Large intestine (tissue), 3 donors: Measurements from ENCODE around the gene PTPRM. TPM values are rescaled to one million over a fixed set of nuclear protein-coding genes. Genes with fewer than 3 reads are reported as not detected.

Experiments
- DNase-seq, 2 donors: peaks; one replicate each; pipeline versions ENCODE4 v3.0.0 to v3.0.0-alpha.2; 2013
- H3K27ac ChIP-seq: one replicate; pipeline ENCODE4 v1.5.1; 2013; ENCODE audit warnings: low read length
- H3K27me3 ChIP-seq: 2 replicates; pipeline ENCODE4 v1.6.1; 2013; ENCODE audit warnings: low read length; ENCODE audit not compliant: control insufficient read depth, insufficient read depth
- H3K36me3 ChIP-seq: 2 replicates; pipeline ENCODE4 v1.6.1; 2013; ENCODE audit warnings: low read length; ENCODE audit not compliant: control insufficient read depth, insufficient read depth
- H3K4me1 ChIP-seq: one replicate; pipeline ENCODE4 v1.6.1; 2013; ENCODE audit warnings: low read length; ENCODE audit not compliant: control insufficient read depth, insufficient read depth
- H3K4me3 ChIP-seq: one replicate; pipeline ENCODE4 v1.5.1; 2013; ENCODE audit warnings: low read length
- H3K9me3 ChIP-seq: one replicate; pipeline ENCODE4 v1.6.1; 2013; ENCODE audit warnings: mild to moderate bottlenecking, low read depth, low read length, moderate library complexity; ENCODE audit not compliant: control insufficient read depth
- WGBS: methylation state at CpG from one replicate; pipeline ENCODE4 v1.1.5; 2013; ENCODE audit warnings: low lambda C conversion rate; ENCODE audit not compliant: insufficient coverage; 5-methylcytosine and 5-hydroxymethylcytosine counted together
- polyA plus RNA-seq: library from polyadenylated mRNA; unstranded; fragments of 120-200 nt; gene quantifications from one replicate; pipeline ENCODE4 v1.2.1, GENCODE V29; 2013

PTPRM gene
- polyA plus RNA-seq, 1 donor = 27.2 TPM

DNA sequence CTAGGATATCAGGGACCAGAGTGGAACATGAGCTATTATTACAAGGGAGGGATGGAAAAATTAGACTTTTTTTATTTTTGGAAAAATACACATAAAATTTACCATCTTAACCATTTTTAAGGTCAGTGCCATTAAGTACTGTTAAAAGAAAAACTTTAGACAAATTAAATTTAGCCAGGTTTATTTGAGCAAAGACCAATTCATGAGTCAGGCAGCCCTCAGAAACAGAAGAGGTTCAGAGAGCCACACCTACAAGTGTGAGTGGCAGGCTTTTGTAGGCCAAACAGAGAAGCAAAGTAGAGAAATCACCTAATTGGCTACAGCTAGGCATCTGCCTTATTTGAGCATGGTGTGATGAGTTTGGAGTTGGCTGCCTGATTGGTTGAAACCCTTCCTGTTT is 740.8 kb downstream of the PTPRM start:
- Histone ChIP-seq H3K9me3 (no peaks in the 10 kb centered on the region), H3K4me1 (no peaks in the 10 kb centered on the region), H3K27me3 (no peaks in the 10 kb centered on the region), H3K27ac (no peak overlapping the region), H3K36me3 (no peaks in the 10 kb centered on the region), H3K4me3 (no peak overlapping the region)
- no peak for DNase-seq

DNA sequence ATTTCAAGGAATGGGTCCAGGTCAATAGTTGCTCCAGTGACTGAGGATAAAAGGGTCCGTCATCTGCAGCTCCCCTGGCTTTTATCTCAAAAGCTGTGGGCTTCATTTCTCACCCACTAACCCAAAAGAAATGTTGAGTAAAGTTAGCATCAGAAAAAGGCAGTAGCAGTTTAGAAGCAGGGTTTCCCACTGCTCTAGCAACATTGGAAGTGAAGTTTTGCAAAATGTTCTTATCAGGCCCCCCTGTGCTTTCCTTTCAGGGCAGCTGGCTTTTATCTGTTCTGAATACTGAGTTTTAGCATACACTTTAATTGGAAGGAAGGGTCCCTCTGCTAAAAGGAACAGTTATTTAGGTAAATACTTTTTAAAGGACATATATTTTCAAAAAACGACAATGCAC is 745.9 kb downstream of the PTPRM start:
- Histone ChIP-seq H3K27me3 (no peaks in the 10 kb centered on the region), H3K27ac (no peak overlapping the region), H3K4me1 (no peaks in the 10 kb centered on the region), H3K4me3 (no peak overlapping the region), H3K9me3 (no peaks in the 10 kb centered on the region), H3K36me3 (no peaks in the 10 kb centered on the region)
- DNase-seq = no peak
- WGBS = 83% methylated on average over 1 of the region's 2 CpGs

DNA sequence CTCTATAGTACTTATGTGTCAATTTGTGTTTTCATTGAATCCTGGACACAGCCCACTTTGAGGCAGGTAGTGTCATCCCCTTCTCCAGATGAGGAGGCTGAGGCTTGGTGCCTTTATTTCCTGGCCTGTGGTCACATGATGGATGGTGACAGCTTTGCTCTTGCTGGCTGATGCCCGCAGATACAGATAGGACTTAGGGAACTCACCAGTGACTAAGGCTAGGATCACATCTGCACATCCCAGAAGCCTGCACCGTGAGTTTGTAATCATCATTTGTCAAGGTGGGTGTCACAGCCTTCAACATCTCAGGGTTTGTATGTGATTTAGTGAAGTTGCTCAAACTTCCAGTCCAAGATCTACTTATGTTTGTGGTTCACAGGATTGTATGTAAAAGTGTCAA is 747.0 kb downstream of the PTPRM start:
- Histone ChIP-seq H3K9me3 (no peaks in the 10 kb centered on the region), H3K27me3 (no peaks in the 10 kb centered on the region), H3K36me3 (no peaks in the 10 kb centered on the region), H3K4me1 (no peaks in the 10 kb centered on the region), H3K27ac (no peak overlapping the region), H3K4me3 (no peak overlapping the region)
- no CpG with 5 or more reads among the region's 2 CpGs for WGBS
- DNase-seq = no peak

DNA sequence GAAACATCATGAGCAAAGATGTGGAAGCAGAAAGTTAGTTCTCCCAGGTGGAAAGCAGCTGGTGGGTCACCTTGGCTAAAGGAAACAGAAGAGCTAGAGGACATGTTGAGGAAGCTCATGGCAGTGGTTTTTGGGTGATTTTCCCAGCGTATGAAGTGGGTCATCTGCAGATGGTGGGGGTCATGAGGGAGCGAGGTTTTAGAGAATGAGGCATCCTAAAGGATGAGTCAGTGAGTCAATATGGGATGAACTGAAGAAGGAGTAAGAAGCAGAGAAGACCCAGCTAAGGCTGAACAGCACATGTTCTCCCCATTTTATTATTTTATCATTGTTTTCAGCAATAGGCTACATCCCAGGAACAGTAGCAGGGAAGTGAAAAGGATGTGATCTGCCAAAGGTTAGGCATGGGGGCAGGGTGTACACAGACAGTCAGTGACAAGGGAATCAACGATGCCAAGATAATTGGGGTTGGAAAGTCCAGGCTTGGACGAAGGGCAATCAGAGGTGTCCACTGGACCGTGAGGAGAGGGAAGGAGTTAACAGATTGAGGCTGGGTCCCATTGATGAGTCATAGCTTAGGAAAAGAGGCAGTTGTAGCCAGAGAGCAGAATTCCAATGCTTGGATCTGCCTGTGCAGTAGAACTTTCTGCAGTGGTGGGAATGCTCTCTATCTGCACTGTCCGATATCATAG is 752.8 kb downstream of the PTPRM start:
- H3K4me1 ChIP-seq = no peaks in the 10 kb centered on the region
- H3K27me3 ChIP-seq = no peaks in the 10 kb centered on the region
- no peaks in the 10 kb centered on the region for H3K9me3 ChIP-seq
- DNase-seq = no peak
- no peaks in the 10 kb centered on the region for H3K36me3 ChIP-seq
- 41% methylated on average over 2 of the region's 6 CpGs for WGBS
- H3K4me3 ChIP-seq = no peak overlapping the region
- no peak overlapping the region for H3K27ac ChIP-seq

DNA sequence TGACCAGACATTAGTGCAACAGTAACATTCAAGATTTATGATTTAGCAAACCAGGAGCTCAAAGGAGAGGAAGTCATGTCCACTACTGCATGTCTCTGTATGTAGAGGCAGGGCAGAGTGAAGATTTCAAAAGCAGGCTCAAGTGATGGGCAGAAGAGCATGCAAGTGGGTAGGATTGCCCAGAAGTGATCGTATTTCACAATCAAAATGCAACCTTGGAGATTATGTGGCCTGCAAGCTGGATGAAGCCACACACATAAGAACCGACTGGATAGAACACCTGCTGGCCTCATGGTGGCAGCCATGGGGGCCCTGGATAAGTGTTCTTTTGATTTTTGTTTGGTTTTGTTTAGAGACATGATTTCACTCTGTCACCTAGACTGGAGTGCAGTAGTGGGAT is 755.4 kb downstream of the PTPRM start:
- H3K4me1 ChIP-seq = no peaks in the 10 kb centered on the region
- 80% methylated on average over 1 of the region's 2 CpGs for WGBS
- H3K36me3 ChIP-seq = no peaks in the 10 kb centered on the region
- no peak overlapping the region for H3K4me3 ChIP-seq
- H3K27ac ChIP-seq = no peak overlapping the region
- H3K9me3 ChIP-seq = no peaks in the 10 kb centered on the region
- DNase-seq = no peak
- no peaks in the 10 kb centered on the region for H3K27me3 ChIP-seq

DNA sequence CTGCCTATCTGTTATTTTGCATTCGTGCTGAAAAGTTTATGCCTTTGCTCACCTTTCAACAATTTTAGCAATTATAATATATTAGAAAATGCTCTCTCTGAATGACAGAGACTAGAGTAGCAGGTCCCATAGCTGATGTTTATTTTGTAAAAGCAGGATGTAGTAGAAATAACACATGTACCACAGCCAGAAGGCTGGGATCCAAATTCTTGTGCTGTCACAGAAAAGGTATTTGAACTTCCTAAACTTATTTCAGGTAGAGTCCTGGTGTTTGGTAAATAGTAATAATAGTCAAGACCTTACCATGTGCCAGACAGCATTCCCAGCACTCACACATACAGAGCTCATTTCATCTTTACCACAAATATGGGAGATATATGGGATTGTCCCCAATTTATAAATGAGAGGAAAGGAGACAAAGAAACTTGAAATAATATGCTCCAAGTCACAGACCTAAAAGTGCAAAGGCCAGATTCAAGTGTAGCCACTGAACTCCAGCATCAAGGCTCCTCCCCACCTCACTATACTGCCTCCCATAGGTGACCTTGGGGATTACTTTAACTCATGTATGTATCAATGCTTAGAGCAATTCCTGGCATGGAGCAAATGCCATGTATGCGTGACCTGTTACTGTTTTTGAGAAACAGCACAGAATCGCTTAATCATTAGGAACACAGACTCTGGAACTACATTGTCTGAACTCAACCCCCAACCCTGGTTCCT is 757.4 kb downstream of the PTPRM start:
- Histone ChIP-seq H3K9me3 (no peaks in the 10 kb centered on the region), H3K27me3 (no peaks in the 10 kb centered on the region), H3K36me3 (no peaks in the 10 kb centered on the region), H3K27ac (no peak overlapping the region), H3K4me3 (no peak overlapping the region), H3K4me1 (peaks cover 7% of the 10 kb centered on the region)
- WGBS = 100% methylated on average over 1 of the region's 3 CpGs
- DNase-seq = no peak

DNA sequence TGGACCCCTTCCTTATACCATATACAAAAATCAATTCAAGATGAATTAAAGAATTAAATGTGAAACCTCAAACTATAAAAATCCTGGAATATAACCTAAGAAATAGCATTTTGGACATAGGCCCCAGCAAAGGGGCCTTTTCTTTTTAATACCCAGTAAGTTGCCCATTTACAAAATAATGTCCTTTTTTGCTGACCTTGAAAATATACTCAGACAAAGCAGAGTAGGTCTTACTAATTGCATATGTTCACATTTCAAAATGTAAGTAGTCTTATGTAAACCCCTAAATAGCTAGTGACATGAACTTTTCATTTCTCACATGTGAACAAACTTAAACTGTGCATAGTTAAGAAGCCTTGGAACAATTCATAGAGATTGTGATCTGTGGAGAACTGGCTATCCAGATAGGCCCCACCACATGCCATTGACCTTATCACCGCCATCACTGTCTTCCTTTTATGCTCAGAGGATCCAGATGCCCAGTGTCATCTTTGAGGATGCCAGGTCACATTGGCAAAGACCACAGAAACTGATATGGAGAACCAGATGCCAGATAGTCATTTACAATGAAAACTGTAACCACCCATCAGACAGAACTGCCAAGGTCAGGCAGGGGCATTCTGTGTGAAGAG is 759.8 kb downstream of the PTPRM start:
- no peak for DNase-seq
- H3K4me3 ChIP-seq = no peak overlapping the region
- H3K27me3 ChIP-seq = no peaks in the 10 kb centered on the region
- H3K9me3 ChIP-seq = no peaks in the 10 kb centered on the region
- H3K27ac ChIP-seq = no peak overlapping the region
- H3K4me1 ChIP-seq = peaks cover 8% of the 10 kb centered on the region
- WGBS = no CpG with 5 or more reads among the region's 1 CpG
- H3K36me3 ChIP-seq = no peaks in the 10 kb centered on the region

DNA sequence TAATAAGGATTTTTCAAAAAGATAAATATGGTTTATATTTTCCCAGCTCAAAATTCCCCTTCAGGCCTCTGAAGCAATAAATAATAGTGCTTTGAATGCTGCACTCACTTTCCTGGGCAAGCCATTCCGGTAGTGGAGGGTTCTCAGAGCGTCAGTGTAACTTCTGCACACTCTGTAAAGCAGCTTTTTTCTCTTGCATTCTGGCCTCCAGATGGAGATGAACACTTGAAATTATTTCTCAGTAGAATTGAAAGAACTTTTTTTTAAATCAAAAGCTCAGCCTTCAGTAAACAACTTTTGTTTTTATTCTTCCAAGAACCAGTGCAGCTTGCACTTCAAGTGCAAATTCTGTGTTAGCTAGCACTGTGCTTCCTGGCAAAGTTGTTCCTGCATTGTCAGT is 761.0 kb downstream of the PTPRM start:
- WGBS = no CpG with 5 or more reads among the region's 2 CpGs
- Histone ChIP-seq H3K9me3 (no peaks in the 10 kb centered on the region), H3K4me1 (peaks cover 8% of the 10 kb centered on the region), H3K36me3 (no peaks in the 10 kb centered on the region), H3K27ac (no peak overlapping the region), H3K27me3 (no peaks in the 10 kb centered on the region), H3K4me3 (no peak overlapping the region)
- DNase-seq = no peak

DNA sequence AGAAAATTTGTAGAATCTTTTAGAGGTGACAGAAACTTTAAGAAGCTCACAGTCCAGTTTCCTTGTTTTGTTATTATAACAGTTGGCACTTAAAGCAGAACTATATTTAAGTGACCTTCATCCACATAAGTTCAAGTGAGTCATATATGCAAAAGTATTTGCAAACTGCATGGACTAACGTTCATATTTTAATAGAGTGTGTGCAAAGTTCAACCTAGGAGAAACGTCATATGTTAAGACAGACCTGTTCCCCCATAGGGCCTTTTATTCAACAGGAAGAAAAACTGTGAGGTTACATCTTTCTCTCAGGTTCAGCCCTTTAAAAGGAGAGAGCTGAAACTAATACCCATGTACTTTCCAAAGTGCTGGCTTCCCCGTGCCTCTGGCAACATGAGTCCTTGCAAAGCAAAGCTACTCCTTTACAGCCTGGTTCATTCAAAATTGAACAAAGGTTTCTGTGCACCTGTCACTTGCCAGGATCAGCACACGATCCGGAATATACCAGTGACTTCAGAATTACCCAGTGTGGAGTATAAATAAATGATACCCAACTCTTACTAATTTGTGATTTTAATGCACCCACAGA is 762.2 kb downstream of the PTPRM start:
- Histone ChIP-seq H3K36me3 (no peaks in the 10 kb centered on the region), H3K4me3 (no peak overlapping the region), H3K27ac (no peak overlapping the region), H3K9me3 (no peaks in the 10 kb centered on the region), H3K27me3 (no peaks in the 10 kb centered on the region), H3K4me1 (peaks cover 8% of the 10 kb centered on the region)
- DNase-seq = peak; percentile 49 to 82
- no CpG with 5 or more reads among the region's 5 CpGs for WGBS

DNA sequence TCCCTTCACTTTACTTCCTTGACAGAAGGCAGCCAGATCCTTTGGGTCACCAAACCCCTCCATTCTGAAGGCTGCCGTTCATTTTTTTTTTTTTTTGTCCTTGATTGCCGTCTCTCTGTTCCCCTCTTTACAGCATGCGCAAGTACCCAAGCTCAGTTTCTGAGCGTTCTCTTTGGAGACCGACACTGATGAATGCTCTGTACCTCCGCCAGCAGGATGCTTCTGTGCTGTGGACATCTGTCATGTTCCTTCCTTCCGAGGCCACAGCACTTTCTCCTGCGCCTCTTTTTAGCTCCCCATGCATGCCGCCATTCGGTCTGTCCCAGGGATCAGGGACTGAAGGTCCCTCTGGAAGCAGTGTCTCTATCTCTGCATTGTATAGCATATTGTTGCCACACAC is 763.5 kb downstream of the PTPRM start:
- no CpG with 5 or more reads among the region's 10 CpGs for WGBS
- H3K27me3 ChIP-seq = no peaks in the 10 kb centered on the region
- no peaks in the 10 kb centered on the region for H3K36me3 ChIP-seq
- no peak for DNase-seq
- no peak overlapping the region for H3K4me3 ChIP-seq
- H3K4me1 ChIP-seq = peaks cover 8% of the 10 kb centered on the region
- H3K27ac ChIP-seq = no peak overlapping the region
- no peaks in the 10 kb centered on the region for H3K9me3 ChIP-seq
